ENCODE results near the gene SLC7A10.
"Not testable (repeated sequence)": the region's sequence is repeated elsewhere in the genome, so short reads cannot be mapped to it uniquely, and the experiment has no call there.

The SLC7A10 gene

DNA sequence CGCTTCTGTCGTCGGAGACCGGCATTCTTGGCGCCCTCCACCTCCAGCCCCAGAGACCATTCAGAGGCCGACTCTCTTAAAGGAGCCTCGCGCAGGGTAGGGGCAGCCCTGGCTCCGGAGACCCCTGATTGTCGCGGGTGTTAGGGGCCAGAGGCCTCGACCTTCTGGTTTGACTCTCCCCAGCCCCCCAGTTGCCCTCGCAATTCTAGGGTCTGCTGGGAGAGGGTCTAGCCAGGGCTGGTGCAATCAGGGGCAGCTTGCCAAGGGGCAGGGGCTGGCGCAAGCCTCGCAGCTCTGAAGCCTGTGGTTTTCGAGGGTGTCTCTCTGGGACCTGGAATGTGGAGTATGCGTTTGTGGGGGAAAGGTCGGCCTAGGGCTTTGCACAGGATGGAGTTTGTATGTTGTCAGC is 1.6 kb upstream of the SLC7A10 start:
- TF ChIP-seq, protein P1, sequence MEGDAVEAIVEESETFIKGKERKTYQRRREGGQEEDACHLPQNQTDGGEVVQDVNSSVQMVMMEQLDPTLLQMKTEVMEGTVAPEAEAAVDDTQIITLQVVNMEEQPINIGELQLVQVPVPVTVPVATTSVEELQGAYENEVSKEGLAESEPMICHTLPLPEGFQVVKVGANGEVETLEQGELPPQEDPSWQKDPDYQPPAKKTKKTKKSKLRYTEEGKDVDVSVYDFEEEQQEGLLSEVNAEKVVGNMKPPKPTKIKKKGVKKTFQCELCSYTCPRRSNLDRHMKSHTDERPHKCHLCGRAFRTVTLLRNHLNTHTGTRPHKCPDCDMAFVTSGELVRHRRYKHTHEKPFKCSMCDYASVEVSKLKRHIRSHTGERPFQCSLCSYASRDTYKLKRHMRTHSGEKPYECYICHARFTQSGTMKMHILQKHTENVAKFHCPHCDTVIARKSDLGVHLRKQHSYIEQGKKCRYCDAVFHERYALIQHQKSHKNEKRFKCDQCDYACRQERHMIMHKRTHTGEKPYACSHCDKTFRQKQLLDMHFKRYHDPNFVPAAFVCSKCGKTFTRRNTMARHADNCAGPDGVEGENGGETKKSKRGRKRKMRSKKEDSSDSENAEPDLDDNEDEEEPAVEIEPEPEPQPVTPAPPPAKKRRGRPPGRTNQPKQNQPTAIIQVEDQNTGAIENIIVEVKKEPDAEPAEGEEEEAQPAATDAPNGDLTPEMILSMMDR (IDR thresholded peaks at IDR 0.05; ENCODE audit: low read depth, low read length, missing control alignments) = no peak

DNA sequence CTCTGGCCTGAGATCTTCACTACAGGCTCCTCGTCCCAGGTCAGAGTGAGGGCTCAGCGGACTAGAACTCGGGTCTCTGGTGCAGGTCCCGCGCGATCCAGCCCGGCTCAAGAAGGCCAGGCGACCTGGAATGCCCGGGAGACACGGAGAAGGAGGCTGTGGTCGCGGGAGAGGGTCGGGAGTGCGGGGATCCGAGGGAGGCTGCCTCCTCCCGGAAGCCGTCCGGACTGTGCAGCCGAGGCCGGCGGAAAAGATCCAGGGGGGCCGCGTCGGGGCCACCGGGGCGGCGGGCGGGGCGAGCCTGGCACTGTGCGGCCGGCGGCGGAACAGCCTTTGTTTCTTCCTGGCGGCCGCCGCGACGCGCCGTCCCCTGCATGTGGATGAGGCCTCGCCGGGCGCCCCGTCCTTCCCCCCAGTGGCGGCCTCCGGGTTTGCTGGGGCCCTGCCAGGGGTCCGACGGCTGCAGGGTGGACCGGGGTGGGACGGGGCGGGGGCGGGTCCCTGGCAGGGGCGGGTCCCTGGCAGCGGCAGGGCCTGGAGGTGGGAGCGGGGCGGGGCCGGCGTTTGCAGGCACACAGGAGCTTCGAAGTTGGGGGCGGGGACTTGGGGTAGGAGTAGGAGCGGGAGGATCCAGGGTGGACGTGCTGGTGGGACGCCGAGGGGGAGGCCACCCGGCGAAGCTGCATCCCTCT is 1.0 kb upstream of the SLC7A10 start:
- H3K4me3 ChIP-seq (replicated peaks; ENCODE audit: low read depth, low read length) = no peak overlapping the region
- no peak for DNase-seq (ENCODE audit: extremely low read depth, low read depth)

More for the DNA sequence above, 1.6 kb upstream of the SLC7A10 start:
- H3K4me3 ChIP-seq (replicated peaks; ENCODE audit: low read depth, low read length) = no peak overlapping the region
- no peak for DNase-seq (ENCODE audit: extremely low read depth, low read depth)

DNA sequence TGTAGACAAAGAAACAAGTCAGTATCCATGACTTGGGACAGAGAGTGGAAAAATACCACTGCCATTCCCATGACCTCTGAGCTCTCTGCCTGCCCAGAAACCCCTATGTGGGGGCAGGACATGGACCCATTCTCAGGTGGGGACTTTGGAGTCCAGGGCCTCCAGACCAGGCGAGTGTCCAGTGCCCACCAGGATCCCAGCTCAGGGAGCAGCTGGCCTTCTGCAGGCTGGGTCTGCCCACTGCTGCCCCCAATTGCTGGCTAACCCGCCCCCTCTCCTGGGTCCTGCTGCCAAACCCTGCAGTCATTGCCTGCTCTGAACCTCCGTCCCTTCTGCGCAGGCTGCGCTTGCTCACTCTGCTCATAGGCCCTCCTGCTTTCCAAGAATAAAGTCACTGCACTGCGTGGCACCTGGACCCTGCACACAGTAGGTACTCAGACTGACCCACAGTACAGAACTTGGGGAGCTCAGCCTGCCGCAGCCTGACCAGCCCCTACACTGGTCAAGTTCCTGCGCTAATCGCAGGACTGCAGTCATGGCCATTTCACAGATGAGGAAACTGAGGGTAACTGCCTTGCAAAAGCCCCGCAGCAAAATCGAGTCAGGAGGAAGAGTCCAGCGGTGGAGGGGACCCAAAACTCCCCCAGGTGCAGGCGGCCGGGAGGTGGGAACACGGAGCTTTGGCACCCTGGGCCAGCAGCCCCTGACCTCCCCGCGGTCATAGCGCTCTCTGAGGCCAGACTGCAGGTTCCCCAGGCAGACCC is 774 bp downstream of the SLC7A10 start:
- no peak for DNase-seq (ENCODE audit: extremely low read depth, low read depth)
- TF ChIP-seq, protein P1 (IDR thresholded peaks at IDR 0.05; ENCODE audit: low read depth, low read length, missing control alignments) = no peak
- no peak overlapping the region for H3K4me3 ChIP-seq (replicated peaks; ENCODE audit: low read depth, low read length)

More for the DNA sequence above, 1.0 kb upstream of the SLC7A10 start:
- TF ChIP-seq, protein P1 (IDR thresholded peaks at IDR 0.05; ENCODE audit: low read depth, low read length, missing control alignments) = no peak

DNA sequence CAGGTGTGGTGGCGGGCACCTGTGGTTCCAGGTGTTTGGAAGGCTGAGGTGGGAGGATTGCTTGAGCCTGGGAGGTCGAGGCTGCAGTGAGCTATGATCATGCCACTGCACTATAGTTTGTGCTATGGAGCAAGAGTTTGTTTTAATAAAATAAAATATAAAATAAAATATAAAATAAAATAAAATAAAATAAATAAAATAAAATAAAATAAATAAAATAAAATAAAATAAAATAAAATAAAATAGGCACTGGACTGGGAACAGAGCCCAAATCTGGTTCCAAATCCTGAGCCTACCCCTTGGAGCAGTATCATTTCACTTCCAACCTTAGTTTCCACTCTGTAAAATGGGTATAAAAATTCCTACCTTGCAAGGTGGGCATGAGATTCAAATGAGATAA is 3.4 kb downstream of the SLC7A10 start:
- DNase-seq (ENCODE audit: extremely low read depth, low read depth); H3K4me3 ChIP-seq (replicated peaks; ENCODE audit: low read depth, low read length): not testable (repeated sequence)

DNA sequence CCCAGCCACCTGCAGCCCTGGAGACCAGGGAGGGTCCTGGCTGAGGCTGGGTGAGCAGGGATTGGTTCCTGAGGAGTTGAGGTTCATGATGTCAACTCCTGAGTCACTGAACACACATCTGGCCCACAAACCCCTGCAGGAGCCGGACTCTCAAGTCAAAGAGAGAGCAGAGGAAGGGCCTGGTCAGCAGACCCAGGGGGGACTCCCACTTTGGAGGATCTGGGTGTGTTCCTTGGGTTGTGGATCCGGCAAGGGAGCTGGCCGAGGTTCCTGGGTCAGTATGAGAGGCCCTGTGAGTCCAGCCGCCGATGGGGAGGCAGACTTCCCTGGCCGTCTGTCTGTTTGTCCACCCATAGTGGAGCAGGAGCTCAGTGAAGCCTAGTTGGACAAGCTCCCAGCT is 4.0 kb downstream of the SLC7A10 start:
- H3K4me3 ChIP-seq (replicated peaks; ENCODE audit: low read depth, low read length) = no peak overlapping the region
- no peak for DNase-seq (ENCODE audit: extremely low read depth, low read depth)
- TF ChIP-seq, protein P1 (IDR thresholded peaks at IDR 0.05; ENCODE audit: low read depth, low read length, missing control alignments) = no peak

DNA sequence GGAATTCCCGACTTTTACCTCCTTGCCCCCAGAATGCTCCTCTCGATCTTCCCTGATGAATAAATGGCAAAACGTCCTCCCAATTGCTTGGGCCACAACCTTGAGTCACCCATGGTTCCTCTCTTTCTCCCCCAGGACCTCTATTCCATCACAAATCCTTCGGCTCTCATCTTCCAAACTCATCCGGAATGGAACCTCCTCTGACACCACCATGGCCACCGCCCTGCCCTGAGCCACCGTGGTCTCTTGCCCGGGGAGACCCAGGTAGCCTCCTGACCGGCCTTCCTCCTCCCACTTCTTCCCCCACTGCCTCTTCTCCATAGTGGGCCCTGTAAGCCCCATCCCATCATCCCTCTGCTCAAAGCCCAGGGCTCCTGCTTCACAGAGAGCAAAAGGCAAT is 4.9 kb downstream of the SLC7A10 start:
- TF ChIP-seq, protein P1 (IDR thresholded peaks at IDR 0.05; ENCODE audit: low read depth, low read length, missing control alignments) = no peak
- DNase-seq (ENCODE audit: extremely low read depth, low read depth) = no peak
- H3K4me3 ChIP-seq (replicated peaks; ENCODE audit: low read depth, low read length) = no peak overlapping the region

DNA sequence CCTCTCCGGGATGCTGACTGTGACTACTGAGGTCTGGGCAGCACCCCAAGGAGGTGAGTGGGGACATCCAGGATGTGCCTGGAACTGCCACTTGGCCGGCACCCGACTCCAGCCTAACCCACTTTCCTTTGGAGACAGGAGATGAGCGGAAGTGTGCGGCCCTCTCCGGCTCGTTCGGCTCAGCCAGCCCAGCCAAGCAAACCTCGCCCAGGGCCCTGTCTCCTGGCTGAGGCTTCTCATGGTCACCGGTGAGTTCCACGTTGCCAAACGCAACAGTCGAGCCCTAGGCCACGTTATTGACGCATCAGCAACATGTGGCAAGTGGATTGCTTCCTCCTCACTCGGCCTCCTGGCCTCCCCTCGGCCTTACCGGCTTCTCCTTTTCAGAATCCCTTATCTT is 5.5 kb downstream of the SLC7A10 start:
- TF ChIP-seq, protein P1 (IDR thresholded peaks at IDR 0.05; ENCODE audit: low read depth, low read length, missing control alignments) = no peak
- H3K4me3 ChIP-seq (replicated peaks; ENCODE audit: low read depth, low read length) = no peak overlapping the region
- DNase-seq (ENCODE audit: extremely low read depth, low read depth) = no peak
